HG02943 (cell line): Measurements from ENCODE around the gene OR5B21.
A peak's percentile ranks its signal among the peaks of the same experiment; 100 is the strongest.

Source experiments
- ATAC-seq: cut with Tn5 transposase; IDR thresholded peaks from one replicate; pipeline ENCODE4 v1.9.1; 2021; ENCODE audit warnings: mild to moderate bottlenecking, low read depth, moderate library complexity; ENCODE audit not compliant: unreplicated experiment

The OR5B21 gene

DNA sequence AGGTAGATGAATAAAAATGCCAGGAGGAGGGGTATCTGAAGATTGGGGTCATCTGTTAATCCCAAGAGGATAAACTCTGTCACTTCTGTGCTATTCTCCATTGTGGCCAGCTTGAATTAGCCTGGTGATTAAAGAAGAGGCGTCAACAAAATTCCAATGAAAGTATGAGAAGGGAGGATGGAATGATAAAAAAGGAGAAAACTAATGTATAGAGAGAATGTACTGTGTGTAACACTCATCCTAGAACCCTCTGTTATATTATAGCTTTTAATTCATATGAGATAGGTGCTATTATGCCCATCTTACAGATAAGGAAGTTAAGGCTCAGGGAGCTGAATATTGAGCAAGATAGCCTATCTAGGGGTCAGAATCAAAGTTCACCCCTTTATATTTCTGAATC lies at the start of gene OR5B21:
Gene OR5B21, minus strand, starts transcription at position 101 of the 400 bp plus-strand sequence. Its CDS starts 0 bp downstream, at position 101.
- ATAC-seq = no peak

DNA sequence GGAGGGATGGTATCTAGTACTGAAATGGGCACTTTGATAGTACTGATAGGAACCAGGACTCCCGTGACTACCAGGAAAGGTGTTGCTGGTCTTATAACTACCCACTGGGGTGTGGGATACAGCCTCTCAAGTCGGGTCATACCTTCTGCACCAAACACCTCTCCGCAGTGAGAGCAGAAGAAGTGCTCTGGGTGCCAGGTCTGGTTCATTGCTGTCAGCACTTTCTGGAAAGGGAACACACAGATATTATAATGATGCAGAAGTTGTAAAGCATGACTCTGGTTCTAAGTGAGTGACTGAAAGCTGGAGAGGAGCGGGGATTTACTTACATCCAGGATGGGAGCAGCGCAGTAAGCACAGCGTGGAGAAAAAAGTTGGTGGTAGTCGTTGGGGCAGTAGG lies 41.7 kb upstream of the OR5B21 start:
- ATAC-seq = no peak

DNA sequence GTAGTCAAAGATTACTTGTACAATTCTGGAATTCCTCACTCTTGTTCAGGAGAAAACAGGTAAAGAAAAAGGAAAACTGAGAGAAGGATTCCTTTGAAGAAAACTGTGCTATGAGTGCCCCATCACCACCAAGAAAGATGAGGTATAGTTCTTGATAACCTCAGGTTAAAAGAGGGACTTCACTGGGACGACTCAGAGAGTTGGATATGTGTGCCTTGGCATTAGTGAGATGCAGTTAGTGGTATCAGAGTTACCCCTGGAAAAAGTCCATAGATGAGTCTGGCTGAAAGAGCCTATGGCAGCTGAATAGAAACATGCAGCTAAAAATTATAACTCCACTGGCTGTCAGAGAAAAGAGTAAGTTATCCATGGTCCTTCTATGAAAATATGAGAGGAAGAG lies 38.9 kb upstream of the OR5B21 start:
- ATAC-seq = no peak

DNA sequence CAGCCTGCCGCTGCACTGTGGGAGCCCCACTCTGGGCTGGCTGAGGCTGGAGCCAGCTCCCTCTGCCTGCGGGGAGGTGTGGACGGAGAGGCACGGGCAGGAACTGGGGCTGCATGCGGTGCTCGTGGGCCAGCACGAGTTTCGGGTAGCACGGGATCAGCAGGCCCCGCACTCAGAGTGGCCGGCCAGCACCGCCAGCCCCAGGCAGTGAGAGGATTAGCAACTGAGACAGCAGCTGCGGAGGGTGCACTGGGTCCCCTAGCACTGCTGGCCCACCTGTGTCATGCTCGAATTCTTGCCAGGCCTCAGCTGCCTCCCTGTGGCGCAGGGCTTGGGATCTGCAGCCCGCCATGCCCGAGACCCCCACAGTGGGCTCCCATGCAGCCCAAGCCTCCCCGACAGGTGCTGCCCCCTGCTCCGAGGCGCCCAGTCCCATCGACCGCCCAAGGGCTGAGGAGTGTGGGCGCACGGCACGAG lies 24.0 kb upstream of the OR5B21 start:
- no peak for ATAC-seq

DNA sequence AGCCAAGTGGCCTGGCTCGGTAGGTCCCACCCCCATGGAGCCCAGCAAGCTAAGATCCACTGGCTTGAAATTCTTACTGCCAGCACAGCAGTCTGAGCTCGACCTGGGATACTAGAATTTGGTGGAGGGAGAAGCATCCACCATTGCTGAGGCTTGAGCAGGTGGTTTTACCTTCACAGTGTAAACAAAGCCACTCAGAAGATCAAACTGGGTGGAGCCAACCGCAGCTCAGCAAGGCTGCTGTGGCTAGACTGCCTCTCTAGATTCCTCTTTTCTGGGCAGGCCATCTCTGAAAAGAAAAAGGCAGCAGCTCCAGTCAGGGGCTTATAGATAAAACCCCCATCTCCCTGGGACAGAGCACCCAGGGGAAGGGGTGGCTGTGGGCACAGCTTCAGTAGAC lies 22.3 kb upstream of the OR5B21 start:
- no peak for ATAC-seq

DNA sequence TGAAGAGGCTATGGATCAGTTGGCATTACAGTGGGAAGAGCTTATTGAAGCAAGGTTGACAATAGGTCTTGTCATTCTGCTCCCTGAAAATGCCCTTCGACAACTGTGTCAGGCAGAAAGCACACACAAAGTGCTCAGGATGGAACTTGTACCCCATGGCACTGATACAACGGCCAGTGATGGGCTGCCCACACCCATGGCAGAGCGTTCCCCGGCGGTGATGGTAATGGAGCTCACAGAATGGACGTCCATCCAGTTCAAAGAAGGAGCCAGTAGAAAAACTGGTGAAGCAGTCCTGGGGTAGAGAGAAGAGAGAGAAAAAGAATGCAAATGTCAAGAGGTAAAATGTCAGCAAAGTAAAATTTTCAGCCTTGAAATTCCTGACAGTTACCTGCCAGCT lies 19.5 kb upstream of the OR5B21 start:
- ATAC-seq = no peak

DNA sequence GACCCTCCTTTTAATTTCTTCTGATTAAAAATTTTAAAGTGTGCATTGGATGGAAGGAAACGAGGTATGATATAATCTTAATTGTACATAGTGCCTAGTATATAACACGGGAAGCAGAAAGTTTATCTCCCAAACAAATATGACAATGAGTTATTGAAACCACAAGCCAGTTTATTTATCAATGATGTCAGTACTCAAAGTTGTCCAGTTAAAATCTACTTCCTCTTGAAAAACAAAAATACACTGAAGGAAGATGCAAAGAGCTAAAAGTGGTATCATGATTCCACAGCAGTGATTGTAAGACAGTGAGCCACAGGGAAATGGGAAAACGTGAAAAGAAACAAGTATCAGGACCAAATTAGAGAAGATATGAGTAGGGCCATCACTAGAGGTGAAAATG lies 18.8 kb upstream of the OR5B21 start:
- ATAC-seq = no peak

DNA sequence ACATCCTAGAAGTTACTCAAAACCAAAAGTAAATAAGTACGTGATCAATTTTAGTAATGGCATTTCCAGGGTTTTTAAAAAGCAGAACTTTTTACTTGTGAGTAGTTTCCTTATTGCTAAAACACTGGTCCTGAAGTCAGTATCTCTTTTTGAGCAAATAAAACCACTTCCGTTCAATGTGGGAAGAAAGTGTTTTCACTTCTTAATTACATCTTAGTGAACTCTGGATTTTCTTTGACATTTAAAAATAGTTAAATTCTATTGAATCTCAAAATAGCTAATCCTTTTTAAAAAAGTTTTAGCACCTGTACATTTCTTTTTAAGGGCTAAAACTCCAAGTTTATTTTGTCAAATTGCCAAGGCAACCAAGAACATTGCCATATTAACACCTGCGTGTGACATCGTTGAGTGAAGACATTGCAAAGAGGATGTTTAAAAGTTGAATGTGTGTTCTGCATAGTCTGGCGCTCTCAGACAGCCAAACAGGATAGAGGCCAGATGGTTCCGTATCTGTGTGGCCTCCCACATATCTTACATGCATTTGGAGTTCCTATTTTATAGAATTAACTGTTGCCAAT lies 17.2 kb upstream of the OR5B21 start:
- ATAC-seq = peak; percentile 82

DNA sequence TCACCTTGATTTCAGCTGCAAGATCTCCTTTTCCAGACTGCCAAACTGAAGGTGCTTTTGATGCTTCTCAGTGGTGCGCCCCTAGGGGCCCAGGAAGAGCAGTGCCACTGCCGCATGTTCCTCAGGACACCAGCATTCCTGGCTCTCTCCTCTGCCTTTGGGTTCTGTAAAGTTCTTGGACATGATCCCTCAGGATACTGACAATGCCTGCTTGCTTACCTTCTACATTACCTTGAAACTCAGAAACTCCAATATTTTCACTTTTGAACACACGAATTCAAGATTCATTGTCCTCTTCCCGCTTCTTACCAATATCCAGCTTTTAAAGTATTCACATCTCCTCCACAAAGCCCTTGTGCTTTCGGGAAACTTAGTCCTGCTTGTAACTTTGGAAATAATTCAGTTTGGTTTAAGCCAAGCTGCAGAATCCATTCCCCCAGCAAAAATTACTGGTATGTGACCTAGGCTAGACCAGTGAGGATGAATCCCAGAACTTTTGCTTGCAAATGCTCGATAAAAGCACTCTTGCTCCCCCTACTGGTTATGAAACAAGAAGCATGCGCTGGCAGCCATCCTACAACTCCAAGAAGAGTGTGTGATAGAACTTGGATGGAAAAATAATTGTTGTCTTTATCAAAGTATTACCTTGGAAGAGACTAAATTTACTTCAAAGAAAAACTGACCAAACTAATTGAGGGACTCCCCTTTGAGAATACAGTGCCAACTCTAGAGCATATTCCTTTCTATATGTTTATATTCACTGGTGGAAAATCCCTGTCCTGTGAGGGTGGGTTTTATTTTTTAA lies 16.5 kb upstream of the OR5B21 start:
- peak; percentile 74 for ATAC-seq

DNA sequence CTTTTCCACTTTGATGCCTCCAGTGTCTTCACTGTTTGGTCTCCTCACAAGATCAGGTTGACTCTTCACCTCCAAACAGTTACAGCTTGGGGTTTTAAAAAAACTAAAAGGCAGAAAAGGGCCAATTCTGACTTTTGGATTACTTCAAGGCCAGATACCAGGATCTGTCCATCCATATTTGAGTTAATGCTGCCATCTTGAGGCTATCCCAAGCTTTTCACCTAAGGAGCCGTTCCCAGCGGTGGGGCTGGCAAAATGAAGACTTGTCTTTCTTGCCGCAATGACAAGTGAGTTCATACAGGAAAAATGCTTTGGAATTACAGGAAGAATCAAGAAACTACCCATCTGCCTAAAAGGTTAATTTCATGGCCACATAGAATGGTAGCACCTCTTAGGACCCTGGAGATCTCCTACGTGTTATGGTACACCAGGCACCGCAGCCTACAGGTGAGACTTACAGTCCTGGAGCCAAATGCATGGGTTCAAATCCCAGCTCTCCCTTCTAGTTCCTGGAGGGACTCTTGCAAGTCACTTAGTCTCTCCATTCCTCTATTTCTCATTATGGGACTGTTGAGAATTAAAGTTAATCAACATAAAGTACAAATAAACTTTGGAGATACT lies 6.0 kb upstream of the OR5B21 start:
- peak; percentile 58 for ATAC-seq

DNA sequence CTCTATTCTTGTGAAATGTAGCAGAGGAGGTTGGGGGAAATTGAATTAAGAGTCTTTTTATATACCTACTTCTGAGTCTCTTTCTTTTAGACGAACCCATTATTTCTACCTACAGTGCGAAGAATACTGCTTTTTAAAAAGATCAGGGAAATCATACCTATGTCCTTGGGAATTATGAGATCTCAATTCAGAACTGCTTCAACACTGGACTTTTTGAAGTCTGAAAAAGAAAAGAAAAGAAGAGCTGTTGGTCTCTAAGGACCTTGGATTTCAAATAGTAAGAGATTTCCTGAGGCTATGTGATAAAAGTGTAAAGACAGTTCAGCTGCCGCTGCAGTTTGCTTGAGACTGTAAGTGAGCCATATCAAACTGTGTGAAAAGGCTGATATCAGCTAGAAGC lies 3.7 kb upstream of the OR5B21 start:
- ATAC-seq = no peak

DNA sequence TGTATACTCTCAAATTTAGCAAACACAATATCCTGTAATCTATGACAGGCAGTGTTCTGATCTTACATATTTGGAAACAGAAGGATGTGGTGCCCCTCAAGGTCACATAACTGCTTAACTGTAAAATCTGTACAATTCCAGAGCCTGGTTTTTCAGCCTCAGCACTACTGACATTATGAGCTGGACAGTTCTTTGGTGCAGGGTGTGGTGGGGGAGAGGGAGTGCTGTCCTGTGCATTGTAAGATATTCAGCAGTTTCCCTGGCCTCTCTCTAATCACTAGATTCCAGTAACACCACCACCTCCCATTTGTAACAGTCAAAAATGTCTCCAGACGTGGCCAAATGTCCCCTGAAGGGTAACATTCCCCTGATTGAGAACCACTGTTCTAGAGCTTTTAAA lies 1.8 kb upstream of the OR5B21 start:
- no peak for ATAC-seq

DNA sequence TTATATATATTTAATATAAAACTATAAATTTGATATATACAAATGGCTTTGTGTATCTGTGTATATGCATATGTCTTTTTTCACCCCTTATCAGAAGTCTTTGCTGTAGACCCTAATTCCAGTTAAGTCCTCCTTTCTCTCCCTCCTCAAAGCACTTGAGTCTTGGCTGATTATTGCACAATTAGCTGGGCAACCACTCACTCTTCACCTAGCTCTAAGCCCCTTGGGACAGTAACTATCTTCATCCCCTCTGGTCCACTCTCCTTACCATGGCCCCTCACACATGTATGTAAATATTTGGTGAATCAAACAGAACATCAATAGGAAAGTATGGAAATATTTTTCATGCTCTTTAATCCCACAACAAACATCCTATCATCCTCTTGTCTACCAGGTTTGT lies 909 bp upstream of the OR5B21 start:
- ATAC-seq = no peak

DNA sequence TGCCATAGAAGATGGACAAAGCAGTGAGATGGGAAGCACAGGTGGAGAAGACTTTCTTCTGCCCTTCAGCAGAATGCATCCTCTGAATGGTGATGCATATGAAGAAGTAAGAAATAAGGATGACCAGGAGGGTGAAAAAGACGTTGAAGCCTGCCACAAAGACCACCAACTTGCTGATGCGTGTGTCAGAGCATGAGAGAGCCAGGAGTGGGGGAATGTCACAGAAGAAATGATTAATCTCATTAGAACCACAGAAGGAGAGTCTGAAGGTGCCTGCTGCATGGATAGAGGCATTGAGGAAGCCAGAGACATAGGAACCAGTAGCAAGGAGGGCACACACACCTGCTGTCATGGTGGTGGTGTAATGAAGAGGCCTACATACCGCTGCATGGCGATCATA lies 550 bp downstream of the OR5B21 start:
- ATAC-seq = no peak

DNA sequence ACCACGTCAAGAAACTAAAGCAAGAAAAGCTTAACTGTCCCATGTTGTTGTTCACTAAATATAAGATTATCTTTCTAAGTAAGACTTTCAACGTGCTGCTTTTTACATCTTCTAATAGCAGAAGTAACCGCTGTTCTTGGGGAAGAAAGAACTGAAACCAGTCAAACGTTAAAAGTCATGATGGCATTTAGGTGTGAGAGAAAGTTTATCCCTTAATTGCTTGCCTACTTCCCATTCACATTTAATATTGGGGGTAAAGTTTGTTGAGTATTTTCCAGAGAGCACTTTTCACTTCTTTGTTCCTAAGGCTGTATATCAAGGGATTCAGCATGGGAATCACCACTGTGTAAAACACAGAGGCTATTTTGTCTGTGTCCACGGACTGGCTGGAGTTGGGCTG lies 970 bp downstream of the OR5B21 start:
- ATAC-seq = no peak

DNA sequence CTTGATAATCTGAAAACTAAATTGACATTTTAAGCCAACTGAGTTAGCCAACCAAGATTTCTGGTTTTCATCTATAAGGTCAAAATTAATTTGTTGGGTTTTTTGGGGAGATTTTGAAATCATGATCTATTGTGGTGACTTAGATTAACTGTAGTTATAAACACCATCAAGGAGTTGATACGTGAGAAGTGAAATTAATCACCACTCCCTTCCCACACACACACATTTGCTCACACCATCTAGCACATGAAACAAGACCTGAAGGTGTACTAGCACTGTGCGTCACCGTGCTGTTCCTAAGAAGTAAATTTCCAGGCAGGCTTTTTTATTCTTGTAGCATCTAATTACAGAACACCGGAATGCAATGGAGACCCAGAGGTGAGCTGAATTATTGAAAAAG lies 2.1 kb downstream of the OR5B21 start:
- no peak for ATAC-seq

DNA sequence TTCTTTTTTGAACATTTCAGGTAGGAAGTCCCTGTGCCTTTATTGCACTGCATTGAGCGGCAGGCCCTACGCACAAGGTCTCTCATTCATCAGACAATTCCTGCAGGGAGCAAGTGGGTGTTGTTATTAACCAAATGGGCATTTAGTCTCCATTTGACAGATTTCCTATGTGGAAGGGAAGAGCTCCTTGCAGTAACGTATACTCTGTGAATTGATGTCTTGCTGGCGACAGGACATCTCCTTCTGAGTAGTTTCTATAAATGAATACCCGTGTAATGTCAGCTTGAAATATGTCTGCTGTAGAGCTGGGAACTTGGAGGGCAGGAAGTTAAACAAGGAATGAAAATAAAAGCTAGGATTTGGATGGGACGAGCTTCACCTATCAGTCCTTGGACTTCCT lies 3.7 kb downstream of the OR5B21 start:
- no peak for ATAC-seq

DNA sequence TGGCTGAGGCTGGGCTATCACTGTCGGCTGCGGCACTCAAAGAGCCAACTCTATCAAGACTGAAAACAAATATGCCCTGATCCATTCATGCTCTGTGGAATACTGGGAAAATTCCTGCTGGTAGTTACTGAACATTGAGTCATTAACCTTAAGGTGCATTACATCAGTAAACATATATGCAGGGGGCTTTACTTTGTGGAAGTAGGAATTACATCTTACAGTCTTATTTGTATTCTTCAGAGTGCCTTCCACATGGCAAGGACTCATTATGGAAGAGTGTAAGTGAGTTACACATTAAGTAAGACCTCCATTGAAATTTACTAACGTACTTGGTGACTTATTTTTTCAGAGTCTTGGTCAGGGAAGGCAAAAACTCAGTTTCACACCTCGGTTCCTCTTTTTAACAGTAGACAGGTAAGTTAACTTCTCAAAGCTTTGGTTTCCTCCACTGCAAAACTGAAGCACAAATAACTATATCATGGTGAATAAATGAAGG lies 4.5 kb downstream of the OR5B21 start:
- peak; percentile 99 for ATAC-seq

DNA sequence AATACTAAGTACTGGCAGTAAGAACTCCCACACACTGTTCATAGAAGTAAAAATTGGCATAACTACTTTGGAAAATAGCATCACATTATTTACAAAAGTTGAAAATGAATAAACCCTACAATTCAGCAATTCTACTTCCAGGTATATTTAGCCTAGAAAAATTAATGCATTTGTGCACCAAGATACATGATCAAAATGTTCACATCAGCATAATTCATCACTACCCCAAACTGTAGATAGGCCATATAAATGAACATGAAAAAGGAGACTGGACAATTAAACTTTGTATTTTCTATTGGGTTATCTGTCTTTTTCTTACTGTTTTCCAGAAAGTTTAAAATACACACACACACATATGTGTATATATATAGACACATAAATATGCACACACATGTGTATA lies 5.9 kb downstream of the OR5B21 start:
- ATAC-seq = no peak

DNA sequence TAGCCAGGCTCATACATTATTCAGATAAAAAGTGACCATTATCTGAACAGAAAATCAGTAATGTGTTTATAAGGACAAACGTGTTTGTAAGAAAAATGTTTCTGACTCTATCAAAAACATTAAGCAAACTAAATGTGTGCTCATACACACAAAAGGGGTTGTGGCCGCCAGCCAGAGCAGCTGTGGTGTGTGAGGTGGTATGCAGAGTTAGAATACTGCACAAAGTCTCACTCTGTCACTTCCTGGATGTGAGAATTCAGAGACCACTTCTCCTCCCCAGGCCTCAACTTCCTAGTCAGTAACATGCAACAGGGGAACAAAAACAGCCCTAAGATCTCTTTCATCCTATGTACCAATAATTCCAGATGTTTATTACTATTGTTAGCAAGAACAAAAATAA lies 9.4 kb downstream of the OR5B21 start:
- ATAC-seq = no peak

DNA sequence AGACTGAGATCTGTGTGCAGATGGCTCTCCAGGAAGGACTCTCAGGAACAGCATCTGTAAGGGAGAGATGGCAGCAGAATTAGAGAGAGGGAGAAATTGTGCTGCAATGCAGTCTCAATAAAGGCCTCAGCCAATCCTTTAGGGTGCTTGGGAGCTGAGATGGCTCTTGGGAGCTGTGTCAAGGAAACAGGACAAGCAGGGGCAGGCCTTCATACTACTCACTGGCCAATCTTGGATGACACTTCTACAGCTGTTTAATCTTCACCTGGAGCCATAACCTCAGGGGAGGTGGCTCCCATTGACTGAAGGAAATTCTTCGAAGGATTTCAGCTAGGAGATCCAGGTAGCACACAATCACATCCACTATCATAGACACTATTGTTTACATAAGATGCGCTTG lies 10.0 kb downstream of the OR5B21 start:
- no peak for ATAC-seq

DNA sequence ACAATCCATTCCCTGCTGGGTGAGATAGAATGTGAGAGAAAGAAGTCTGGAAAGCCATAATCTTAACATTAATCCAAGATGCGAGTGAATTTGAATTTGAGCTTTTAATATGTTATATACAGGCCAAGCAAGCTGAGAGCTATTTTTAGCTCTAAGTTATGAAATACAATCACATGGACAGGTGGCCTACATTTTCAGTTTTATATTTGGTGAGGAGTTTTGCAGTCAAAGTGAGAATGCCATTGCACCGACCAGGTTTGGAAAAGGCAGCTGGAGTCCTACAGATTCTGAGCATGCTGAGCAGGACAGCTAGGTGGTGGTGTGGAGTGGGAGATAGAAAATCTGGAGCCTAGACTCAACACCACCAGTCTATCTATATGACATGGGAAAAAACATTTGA lies 12.0 kb downstream of the OR5B21 start:
- peak; percentile 56 for ATAC-seq
